ENCODE results near the gene SAG. TPM values are rescaled to one million over a fixed set of nuclear protein-coding genes. Genes with fewer than 3 reads are reported as not detected.
A peak's percentile ranks its signal among the peaks of the same experiment; 100 is the strongest.

Gene SAG
- total RNA-seq, 6 donors from 2014 or later: 0.17 TPM; not detected in 5

DNA sequence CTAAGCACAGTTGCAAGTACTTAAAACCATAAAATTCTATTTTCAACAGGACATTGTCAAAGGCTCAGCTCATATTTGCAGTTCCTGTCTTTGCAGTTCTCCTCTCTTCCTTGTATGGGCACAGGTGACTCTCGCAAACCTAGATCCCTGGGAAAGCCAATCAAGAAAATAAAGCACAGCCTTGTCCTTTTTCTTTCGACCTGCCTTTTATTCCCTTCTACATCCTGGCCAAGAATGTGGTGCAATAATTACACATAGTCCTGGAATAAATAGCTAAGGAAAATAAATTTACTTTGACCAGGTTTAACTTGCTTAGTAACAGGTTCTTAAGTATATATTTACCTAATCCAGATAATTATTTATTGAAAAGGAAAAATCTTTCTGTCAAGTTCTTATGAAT is 35.9 kb upstream of the SAG start:
- Histone ChIP-seq H3K4me3 (no peak overlapping the region), H3K36me3 (peaks cover 22 to 99% (median 57%) of the 10 kb centered on the region in 4 donors), H3K27ac (peak overlapping the region in 2 of 4 donors; percentile 12 to 58), H3K4me1 (peaks cover 0 to 10% (median 0%) of the 10 kb centered on the region in 4 donors), H3K9me3 (no peaks in the 10 kb centered on the region), H3K27me3 (no peaks in the 10 kb centered on the region)
- DNase-seq (no peak), ATAC-seq (ENCODE audit: low FRiP score in 2 of 2) (no peak)
- TF ChIP-seq CTCF (IDR thresholded peaks at IDR 0.05): no peak
- TF ChIP-seq POLR2AphosphoS5 (IDR thresholded peaks at IDR 0.05): no peak
- TF ChIP-seq EP300 (IDR thresholded peaks at IDR 0.05): no peak
- TF ChIP-seq POLR2A (IDR thresholded peaks at IDR 0.05): no peak
- WGBS, 2 donors: 71 to 79% methylated on average over 2 of the region's 2 CpGs

GRCh38 chr2:233273120-233273519 is 34.5 kb upstream of the SAG start:
- Histone ChIP-seq H3K9me3 (no peaks in the 10 kb centered on the region), H3K36me3 (peaks cover 29 to 99% (median 57%) of the 10 kb centered on the region in 4 donors), H3K4me3 (no peak overlapping the region), H3K4me1 (peaks cover 0 to 10% (median 0%) of the 10 kb centered on the region in 4 donors), H3K27ac (no peak overlapping the region), H3K27me3 (no peaks in the 10 kb centered on the region)
- no peak for TF ChIP-seq EP300 (IDR thresholded peaks at IDR 0.05)
- no peak for TF ChIP-seq CTCF (IDR thresholded peaks at IDR 0.05)
- TF ChIP-seq POLR2AphosphoS5 (IDR thresholded peaks at IDR 0.05): no peak
- no peak for TF ChIP-seq POLR2A (IDR thresholded peaks at IDR 0.05)
- no peak for DNase-seq
- no peak for ATAC-seq (ENCODE audit: low FRiP score in 2 of 2)
- WGBS, 2 donors: 79 to 94% methylated on average over 6 of the region's 6 CpGs

DNA sequence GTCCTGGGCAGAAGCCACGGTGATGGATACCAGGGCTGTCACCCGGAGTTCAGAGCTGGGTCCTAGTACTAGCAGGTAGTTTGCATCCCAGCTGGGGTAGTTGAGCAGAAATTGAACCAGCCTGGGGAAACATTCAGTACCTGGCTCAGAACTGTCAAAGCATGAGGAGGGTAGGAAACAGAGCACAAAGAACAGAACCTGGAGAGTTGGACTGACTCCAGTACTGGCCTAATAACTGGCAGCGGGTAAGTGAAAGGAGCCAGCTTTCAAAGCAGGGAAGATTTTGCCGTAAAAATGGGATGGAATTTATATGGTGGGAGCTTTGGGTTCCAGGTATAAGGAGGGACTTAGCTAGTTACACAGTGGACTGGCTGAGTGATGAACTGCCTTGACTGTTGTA is 32.4 kb upstream of the SAG start:
- DNase-seq (no peak), ATAC-seq (ENCODE audit: low FRiP score in 2 of 2) (no peak)
- H3K36me3 ChIP-seq: peaks cover 38 to 100% (median 73%) of the 10 kb centered on the region in 4 donors
- no peak overlapping the region for H3K27ac ChIP-seq
- no peaks in the 10 kb centered on the region for H3K9me3 ChIP-seq
- TF ChIP-seq POLR2AphosphoS5 (IDR thresholded peaks at IDR 0.05): no peak
- no peak for TF ChIP-seq CTCF (IDR thresholded peaks at IDR 0.05)
- no peak for TF ChIP-seq POLR2A (IDR thresholded peaks at IDR 0.05)
- no peak for TF ChIP-seq EP300 (IDR thresholded peaks at IDR 0.05)
- 94 to 96% methylated on average over 4 of the region's 4 CpGs for WGBS, 2 donors
- H3K4me1 ChIP-seq: peaks cover 0 to 10% (median 0%) of the 10 kb centered on the region in 4 donors
- no peaks in the 10 kb centered on the region for H3K27me3 ChIP-seq
- no peak overlapping the region for H3K4me3 ChIP-seq

- H3K4me1 ChIP-seq: no peaks in the 10 kb centered on the region
- H3K9me3 ChIP-seq: no peaks in the 10 kb centered on the region
- H3K36me3 ChIP-seq: peaks cover 28 to 99% (median 88%) of the 10 kb centered on the region in 4 donors
- no peak overlapping the region for H3K4me3 ChIP-seq
- H3K27me3 ChIP-seq: no peaks in the 10 kb centered on the region
- no peak for TF ChIP-seq CTCF (IDR thresholded peaks at IDR 0.05)
- TF ChIP-seq EP300 (IDR thresholded peaks at IDR 0.05): no peak
- no peak for TF ChIP-seq POLR2A (IDR thresholded peaks at IDR 0.05)
- TF ChIP-seq POLR2AphosphoS5 (IDR thresholded peaks at IDR 0.05): no peak
- H3K27ac ChIP-seq: no peak overlapping the region
- no peak for DNase-seq
- 92 to 100% methylated on average over 2 of the region's 2 CpGs for WGBS, 2 donors
- ATAC-seq (ENCODE audit: low FRiP score in 2 of 2): no peak
These were observed 28.7 kb upstream of the SAG start for GRCh38 chr2:233278921-233279320.

- H3K4me1 ChIP-seq: no peaks in the 10 kb centered on the region
- DNase-seq: no peak
- 87 to 88% methylated on average over 4 of the region's 4 CpGs for WGBS, 2 donors
- H3K27ac ChIP-seq: no peak overlapping the region
- no peaks in the 10 kb centered on the region for H3K9me3 ChIP-seq
- no peak for ATAC-seq (ENCODE audit: low FRiP score in 2 of 2)
- no peak overlapping the region for H3K4me3 ChIP-seq
- no peak for TF ChIP-seq CTCF (IDR thresholded peaks at IDR 0.05)
- TF ChIP-seq EP300 (IDR thresholded peaks at IDR 0.05): no peak
- no peak for TF ChIP-seq POLR2AphosphoS5 (IDR thresholded peaks at IDR 0.05)
- TF ChIP-seq POLR2A (IDR thresholded peaks at IDR 0.05): no peak
- H3K27me3 ChIP-seq: no peaks in the 10 kb centered on the region
- H3K36me3 ChIP-seq: peaks cover 26 to 99% (median 88%) of the 10 kb centered on the region in 4 donors
These were observed 27.4 kb upstream of the SAG start for GRCh38 chr2:233280114-233280693.

All from upper lobe of left lung (tissue), 6 donors.